Tibial nerve (tissue), 4 donors: Measurements from ENCODE around the gene RYR3. TPM values are rescaled to one million over a fixed set of nuclear protein-coding genes. Genes with fewer than 3 reads are reported as not detected.

Experiments used
- DNase-seq, 2 donors: peaks; one replicate each; pipeline ENCODE4 v3.0.0-alpha.2; 2019; ENCODE audit warnings: low spot score in 2 of 2
- H3K27ac ChIP-seq, 4 donors: fragments of 200-600 bp; sonication (generic) in 3 of 4; one replicate each; pipeline ENCODE4 v1.5.1; 2017 to 2019; ENCODE audit warnings: mild to moderate bottlenecking in 1 of 4
- H3K27me3 ChIP-seq, 2 donors: fragments of 200-600 bp; sonication (generic) in 1 of 2; one replicate each; pipeline versions ENCODE4 v1.5.1 to v1.6.0; 2017 to 2019
- H3K36me3 ChIP-seq, 3 donors: fragments of 200-600 bp; sonication (generic); one replicate each; pipeline ENCODE4 v1.5.1; 2018 to 2019
- H3K4me1 ChIP-seq, 4 donors: fragments of 200-600 bp; sonication (generic) in 3 of 4; one replicate each; pipeline ENCODE4 v1.5.1; 2017 to 2019
- H3K4me3 ChIP-seq, 4 donors: fragments of 200-600 bp; sonication (generic) in 3 of 4; one replicate each; pipeline ENCODE4 v1.5.1; 2017 to 2019; ENCODE audit warnings: mild to moderate bottlenecking in 1 of 4, moderate library complexity in 1 of 4
- H3K9me3 ChIP-seq, 4 donors: fragments of 200-600 bp; sonication (generic) in 3 of 4; one replicate each; pipeline ENCODE4 v1.5.1; 2017 to 2019
- EP300 ChIP-seq, 2 donors: sonication (generic); formaldehyde crosslinking; IDR thresholded peaks; one replicate each; pipeline ENCODE4 v1.6.1; 2017; ENCODE audit warnings: antibody characterized with exemption in 2 of 2, mild to moderate bottlenecking in 1 of 2
- POLR2A ChIP-seq, 2 donors: fragments of 450-650 bp; IDR thresholded peaks; one replicate each; pipeline ENCODE4 v1.6.1; 2017; ENCODE audit warnings: antibody characterized with exemption in 2 of 2, mild to moderate bottlenecking in 2 of 2, moderate library complexity in 2 of 2
- WGBS, 2 donors: methylation state at CpG; one replicate each; pipeline ENCODE4 v1.1.5; 2018; 5-methylcytosine and 5-hydroxymethylcytosine counted together
- total RNA-seq, 4 donors: library from RNA; depleted of rRNA; stranded (reverse); fragments of >200 nt; gene quantifications; one replicate each; pipeline ENCODE4 v1.1.0, GENCODE V29; 2016
- TF ChIP-seq, protein P1 (sequence below), 5 experiments: fragments of 200-600 bp in 3 of 5; fragments of 450-650 bp in 2 of 5; sonication (generic) in 3 of 5; IDR thresholded peaks; one replicate each; pipeline ENCODE4 v1.5.1; 2016 to 2019; ENCODE audit warnings: antibody characterized with exemption in 5 of 5, mild to moderate bottlenecking in 3 of 5, moderate library complexity in 2 of 5

The RYR3 gene
- total RNA-seq, 4 donors from 2014 or later, result 1.2 to 7.0 (median 5.4) TPM

DNA sequence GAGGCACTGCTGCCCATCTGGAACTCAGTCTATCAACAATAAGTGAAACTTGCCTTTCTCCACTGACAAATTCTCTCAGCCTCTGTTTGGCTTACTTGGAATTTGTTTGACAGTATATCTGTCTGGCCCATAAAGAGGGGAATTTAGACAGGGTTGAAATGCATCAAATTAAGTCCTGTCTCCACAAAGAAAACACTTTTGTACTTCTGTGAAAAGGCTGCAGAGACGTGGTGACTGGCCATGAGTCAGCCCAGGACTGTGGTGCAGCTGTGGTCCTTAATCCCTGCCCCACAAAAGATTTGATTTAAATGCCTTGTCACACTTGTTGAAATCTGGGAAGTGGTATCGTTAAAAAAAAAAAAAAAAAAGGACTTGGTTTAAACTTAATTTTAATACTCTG lies 47.5 kb downstream of the RYR3 start:
- DNase-seq, result no peak
- 4 to 7% methylated on average over 2 of the region's 2 CpGs for WGBS, 2 donors
- Histone ChIP-seq H3K4me3 (no peak overlapping the region), H3K27ac (no peak overlapping the region), H3K27me3 (no peaks in the 10 kb centered on the region), H3K9me3 (no peaks in the 10 kb centered on the region), H3K36me3 (no peaks in the 10 kb centered on the region), H3K4me1 (no peaks in the 10 kb centered on the region)
- TF ChIP-seq EP300 (IDR thresholded peaks at IDR 0.05), result no peak
- no peak for TF ChIP-seq POLR2A (IDR thresholded peaks at IDR 0.05)
- TF ChIP-seq, protein P1, sequence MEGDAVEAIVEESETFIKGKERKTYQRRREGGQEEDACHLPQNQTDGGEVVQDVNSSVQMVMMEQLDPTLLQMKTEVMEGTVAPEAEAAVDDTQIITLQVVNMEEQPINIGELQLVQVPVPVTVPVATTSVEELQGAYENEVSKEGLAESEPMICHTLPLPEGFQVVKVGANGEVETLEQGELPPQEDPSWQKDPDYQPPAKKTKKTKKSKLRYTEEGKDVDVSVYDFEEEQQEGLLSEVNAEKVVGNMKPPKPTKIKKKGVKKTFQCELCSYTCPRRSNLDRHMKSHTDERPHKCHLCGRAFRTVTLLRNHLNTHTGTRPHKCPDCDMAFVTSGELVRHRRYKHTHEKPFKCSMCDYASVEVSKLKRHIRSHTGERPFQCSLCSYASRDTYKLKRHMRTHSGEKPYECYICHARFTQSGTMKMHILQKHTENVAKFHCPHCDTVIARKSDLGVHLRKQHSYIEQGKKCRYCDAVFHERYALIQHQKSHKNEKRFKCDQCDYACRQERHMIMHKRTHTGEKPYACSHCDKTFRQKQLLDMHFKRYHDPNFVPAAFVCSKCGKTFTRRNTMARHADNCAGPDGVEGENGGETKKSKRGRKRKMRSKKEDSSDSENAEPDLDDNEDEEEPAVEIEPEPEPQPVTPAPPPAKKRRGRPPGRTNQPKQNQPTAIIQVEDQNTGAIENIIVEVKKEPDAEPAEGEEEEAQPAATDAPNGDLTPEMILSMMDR (IDR thresholded peaks at IDR 0.05), result no peak

DNA sequence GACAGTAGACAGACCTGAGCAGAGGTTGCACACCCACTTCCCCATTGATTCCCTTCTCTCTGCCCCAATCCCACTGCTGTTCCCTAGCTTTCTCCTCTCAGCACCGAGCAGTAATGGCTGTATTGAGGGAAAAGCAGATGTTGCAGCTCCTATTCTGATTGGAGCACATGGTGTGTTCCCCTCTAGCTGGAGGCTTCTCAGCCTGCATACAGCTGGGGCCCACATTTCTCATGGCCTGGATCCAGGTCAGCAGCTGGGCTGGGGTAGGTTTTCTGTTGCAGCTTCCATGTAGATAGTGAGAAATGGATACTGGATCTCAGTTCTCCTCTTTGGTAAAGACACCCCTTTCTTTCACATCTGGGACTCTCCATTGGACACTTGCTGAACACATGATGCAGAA lies 50.1 kb downstream of the RYR3 start:
- H3K27ac ChIP-seq, result no peak overlapping the region
- no peaks in the 10 kb centered on the region for H3K36me3 ChIP-seq
- no peaks in the 10 kb centered on the region for H3K9me3 ChIP-seq
- 33 to 45% methylated on average over 1 of the region's 1 CpG for WGBS, 2 donors
- H3K27me3 ChIP-seq, result no peaks in the 10 kb centered on the region
- no peaks in the 10 kb centered on the region for H3K4me1 ChIP-seq
- TF ChIP-seq EP300 (IDR thresholded peaks at IDR 0.05), result no peak
- no peak for TF ChIP-seq POLR2A (IDR thresholded peaks at IDR 0.05)
- no peak overlapping the region for H3K4me3 ChIP-seq
- no peak for DNase-seq

DNA sequence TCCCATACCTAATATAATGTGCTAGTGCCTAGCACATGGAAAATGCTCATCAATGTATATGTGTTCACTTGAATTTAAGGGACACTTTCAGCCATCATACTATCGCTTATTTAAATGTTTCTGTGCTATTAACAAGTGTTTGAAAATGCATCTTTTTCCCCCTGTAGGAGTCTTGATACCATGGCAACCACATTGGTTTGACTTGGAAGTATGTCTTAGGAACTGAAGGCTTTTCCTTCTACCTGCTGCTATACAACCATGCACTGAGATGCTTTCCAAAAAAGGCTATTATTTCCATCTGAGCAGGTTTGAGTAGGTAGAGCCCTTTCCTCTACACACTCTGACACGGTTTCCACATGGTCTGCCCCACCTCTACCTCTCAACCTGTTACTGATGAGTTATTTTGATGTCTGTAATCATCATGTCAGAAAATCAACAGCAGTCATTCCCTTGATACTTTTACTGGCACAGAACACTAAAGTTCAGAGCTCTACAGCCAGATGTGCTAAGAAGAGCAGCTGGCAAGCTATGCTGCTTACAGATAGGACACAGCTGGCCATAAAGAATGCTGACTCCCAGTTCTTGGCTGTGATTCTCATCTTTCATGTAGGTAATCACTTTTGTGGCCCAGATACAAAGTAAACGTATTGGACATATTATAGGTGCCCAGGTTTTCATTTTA lies 59.3 kb downstream of the RYR3 start:
- no peak for DNase-seq
- H3K4me1 ChIP-seq, result no peaks in the 10 kb centered on the region
- H3K27ac ChIP-seq, result no peak overlapping the region
- no peaks in the 10 kb centered on the region for H3K9me3 ChIP-seq
- no peak overlapping the region for H3K4me3 ChIP-seq
- H3K27me3 ChIP-seq, result no peaks in the 10 kb centered on the region
- WGBS, 2 donors, result 69% methylated on average over 3 of the region's 3 CpGs
- no peak for TF ChIP-seq EP300 (IDR thresholded peaks at IDR 0.05)
- no peak for TF ChIP-seq POLR2A (IDR thresholded peaks at IDR 0.05)
- TF ChIP-seq, protein P1 (IDR thresholded peaks at IDR 0.05), result no peak
- no peaks in the 10 kb centered on the region for H3K36me3 ChIP-seq

DNA sequence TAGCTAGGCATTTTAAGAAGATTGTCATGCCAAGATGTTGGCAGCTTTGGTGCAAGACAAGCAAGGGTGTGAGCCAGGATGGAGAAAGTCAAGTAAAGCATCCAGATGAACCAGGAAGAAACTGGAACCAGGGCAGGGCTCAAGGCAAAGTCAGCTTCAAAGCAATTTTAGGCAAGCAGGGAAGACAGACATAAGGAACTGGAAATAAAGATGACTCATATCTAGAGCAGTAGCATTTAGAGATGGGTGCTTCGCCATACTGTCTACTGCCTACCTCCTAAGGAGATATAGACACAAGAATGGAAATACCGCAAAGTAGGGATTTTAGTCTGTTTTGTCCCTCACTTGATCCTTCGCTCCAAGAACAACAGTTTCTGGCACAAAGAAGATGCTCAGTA lies 59.9 kb downstream of the RYR3 start:
- no peaks in the 10 kb centered on the region for H3K27me3 ChIP-seq
- no peaks in the 10 kb centered on the region for H3K36me3 ChIP-seq
- DNase-seq, result no peak
- no peaks in the 10 kb centered on the region for H3K9me3 ChIP-seq
- WGBS, 2 donors, result 91 to 94% methylated on average over 3 of the region's 3 CpGs
- no peak overlapping the region for H3K4me3 ChIP-seq
- H3K4me1 ChIP-seq, result no peaks in the 10 kb centered on the region
- H3K27ac ChIP-seq, result no peak overlapping the region
- TF ChIP-seq EP300 (IDR thresholded peaks at IDR 0.05) (no peak), POLR2A (IDR thresholded peaks at IDR 0.05) (no peak)
- TF ChIP-seq, protein P1 (IDR thresholded peaks at IDR 0.05), result no peak

DNA sequence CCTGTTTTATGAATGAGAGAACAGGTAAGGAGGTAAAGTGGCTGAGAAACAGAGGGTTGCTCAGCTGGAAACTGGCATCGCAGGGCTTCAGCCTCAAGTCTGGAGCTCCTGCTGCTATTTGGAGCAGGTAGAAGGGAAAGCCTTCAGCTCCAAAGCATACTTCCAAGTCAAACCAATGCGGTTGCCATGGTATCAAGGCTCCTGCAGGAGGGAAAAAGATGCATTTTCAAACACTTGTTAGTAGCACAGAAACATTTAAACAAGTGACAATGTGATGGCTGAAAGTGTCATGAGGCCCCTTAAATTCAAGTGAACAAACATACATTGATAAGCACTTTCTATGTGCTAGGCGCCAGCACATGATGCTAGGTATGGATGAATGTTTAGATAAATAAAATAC lies 60.4 kb downstream of the RYR3 start:
- DNase-seq, result no peak
- Histone ChIP-seq H3K9me3 (no peaks in the 10 kb centered on the region), H3K27ac (no peak overlapping the region), H3K4me1 (no peaks in the 10 kb centered on the region), H3K4me3 (no peak overlapping the region), H3K36me3 (no peaks in the 10 kb centered on the region), H3K27me3 (no peaks in the 10 kb centered on the region)
- TF ChIP-seq, protein P1 (IDR thresholded peaks at IDR 0.05), result no peak
- no peak for TF ChIP-seq POLR2A (IDR thresholded peaks at IDR 0.05)
- WGBS, 2 donors, result 68 to 89% methylated on average over 3 of the region's 3 CpGs
